RCC 7860 (cell line): Measurements from ENCODE around the gene IL15RA.
"Not testable (repeated sequence)": the region's sequence is repeated elsewhere in the genome, so short reads cannot be mapped to it uniquely, and the experiment has no call there.

ENCODE experiments used
- DNase-seq: peaks from one replicate; pipeline ENCODE4 v3.0.0-alpha.2; 2015; ENCODE audit warnings: low spot score
- FAIRE-seq: peaks from 2 replicates; lab custom pipeline; 2012; peaks lifted over from hg19 to GRCh38; lab: Jason Lieb, UNC

IL15RA gene

DNA sequence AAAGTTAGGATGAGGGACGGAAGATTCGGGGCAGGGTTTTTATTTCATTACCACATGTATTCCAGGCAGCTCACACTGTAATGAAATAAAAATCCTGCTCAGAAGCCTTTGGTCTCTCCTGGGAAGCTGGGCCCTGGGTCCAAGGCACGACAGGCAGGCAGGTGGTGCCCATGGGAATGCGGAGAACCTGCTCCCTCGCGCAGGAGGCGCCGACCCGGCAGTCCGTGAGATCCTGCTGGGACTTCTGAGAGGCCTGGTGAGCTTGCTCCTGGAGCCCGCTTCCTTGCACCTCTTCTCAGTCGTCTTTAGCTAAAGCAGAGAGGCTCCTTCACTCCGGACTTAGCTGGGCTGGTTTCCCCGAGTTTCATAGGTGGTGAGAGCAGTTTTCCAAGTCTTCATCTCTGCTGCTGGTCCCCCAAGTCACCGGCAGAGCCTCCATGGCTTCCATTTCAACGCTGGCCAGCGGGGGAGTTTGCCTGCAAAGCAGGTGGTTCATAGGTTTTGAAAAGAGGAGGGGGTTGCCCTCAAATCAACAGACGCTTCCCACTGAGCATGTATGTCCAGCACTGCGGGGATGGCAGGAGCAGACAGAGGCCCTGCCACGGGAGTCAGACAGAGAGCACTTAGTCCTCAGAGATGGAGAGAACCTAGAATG, 24.5 kb downstream of the IL15RA start:
- no peak for FAIRE-seq
- DNase-seq: no peak

DNA sequence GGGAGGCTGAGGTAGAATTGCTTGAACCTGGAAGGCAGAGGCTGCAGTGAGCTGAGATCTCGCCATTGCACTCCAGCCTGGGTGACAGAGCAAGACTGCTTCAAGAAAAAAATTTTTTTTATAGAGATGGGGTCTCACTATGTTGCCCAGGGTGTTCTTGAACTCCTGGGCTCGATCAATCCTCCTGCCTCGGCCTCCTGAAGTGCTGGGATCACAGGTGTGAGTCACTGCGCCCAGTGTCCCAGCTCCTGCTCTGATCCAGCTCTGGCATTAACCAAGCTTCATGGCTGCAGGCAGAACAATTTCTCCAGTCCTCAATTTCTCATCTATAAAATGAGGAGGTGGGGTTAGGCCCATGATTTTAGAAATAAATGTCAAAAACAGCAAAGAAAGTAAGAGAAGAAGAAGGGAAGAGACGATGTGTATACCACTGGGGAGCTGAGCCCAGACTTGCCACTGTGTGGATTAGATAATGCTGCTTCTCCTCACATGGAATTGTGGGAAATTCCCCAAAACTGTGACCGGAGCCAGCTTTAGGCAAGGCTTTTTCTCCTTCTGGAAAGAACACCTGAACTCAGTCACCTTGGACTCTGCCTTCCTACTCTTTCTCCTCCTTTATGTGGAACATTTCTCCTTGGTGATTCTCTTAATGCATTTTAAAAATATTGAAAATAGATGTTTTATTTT, 25.5 kb downstream of the IL15RA start:
- FAIRE-seq (no peak), DNase-seq (no peak)

DNA sequence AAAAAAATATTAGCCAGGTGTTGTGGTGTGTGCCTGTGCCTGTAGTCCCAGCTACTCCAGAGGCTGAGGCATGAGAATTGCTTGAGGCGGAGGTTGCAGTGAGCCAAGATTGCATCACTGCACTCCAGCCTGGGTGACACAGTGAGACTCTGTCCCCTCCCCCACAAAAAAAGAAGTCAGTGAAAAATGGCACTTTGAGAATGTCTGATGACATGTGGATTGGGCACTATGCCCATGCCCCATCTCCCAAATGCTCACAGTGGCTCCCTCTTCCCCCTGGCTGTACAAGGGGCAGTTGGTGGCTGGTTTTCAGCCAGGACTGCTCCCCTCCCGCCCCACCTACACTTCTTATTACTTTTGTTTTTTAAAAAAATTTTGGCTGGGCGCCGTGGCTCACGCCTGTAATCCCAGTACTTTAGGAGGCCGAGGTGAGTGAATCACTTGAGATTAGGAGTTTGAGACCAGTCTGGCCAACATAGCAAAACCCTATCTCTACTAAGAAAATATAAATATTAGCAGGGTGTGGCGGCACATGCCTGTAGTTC, 26.1 kb downstream of the IL15RA start:
- DNase-seq: peak; percentile 36
- no peak for FAIRE-seq

DNA sequence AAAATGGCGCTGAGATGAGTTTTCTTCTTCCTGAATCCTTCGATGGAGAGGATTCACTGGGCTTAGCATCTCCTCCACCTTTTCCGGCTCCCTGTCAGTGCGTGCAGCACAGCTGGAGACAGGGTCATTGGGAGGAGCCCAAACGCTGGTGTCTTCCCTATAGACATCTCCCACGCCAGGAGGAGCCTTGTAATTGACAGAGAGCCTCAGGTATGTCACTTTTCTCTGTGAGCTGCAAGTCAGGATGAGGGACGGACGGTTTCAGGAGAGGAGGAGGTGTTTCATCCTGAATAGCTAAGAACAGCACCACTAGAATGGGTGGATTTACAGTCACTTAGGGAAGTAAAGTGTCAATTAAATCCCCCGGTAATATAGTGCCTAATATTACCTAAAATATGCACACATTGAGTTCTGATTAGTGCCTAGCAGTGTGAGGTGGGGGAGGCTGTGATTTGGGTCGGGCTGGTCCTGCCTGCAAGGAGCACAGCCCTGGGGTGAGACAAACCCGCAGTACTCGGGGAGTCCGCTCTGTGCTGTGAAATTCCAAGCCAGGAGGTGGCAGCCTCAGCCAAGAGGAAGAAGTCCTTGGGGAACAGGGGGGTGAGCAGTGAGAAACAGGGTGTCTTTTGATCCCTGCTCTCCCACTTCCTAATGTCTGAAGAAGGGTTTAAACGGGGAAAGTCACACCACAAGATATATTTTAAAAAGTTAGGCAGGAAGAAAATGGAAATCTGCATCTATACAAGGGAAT, 28.2 kb downstream of the IL15RA start:
- no peak for DNase-seq

DNA sequence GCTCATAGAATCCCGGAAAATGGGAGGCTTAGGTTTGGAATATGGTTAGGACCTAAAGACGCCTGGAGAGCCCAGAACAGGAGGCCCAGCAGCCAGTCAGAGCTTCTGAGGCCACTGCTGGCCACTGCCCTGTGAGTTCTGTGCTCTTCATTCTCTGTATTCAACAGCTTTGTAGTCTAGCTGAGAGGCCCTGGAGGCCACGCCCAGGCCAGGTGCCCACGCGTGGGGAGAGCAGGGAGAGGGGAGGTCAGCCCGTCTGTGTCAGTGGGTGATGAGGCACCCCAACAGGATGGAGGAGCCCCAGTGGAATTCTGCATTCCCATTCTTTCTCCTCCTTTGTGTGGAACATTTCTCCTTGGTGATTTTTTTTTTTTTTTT, 29.1 kb downstream of the IL15RA start:
- no peak for DNase-seq
- no peak for FAIRE-seq

More for the DNA sequence above, 28.2 kb downstream of the IL15RA start:
- FAIRE-seq: no peak

DNA sequence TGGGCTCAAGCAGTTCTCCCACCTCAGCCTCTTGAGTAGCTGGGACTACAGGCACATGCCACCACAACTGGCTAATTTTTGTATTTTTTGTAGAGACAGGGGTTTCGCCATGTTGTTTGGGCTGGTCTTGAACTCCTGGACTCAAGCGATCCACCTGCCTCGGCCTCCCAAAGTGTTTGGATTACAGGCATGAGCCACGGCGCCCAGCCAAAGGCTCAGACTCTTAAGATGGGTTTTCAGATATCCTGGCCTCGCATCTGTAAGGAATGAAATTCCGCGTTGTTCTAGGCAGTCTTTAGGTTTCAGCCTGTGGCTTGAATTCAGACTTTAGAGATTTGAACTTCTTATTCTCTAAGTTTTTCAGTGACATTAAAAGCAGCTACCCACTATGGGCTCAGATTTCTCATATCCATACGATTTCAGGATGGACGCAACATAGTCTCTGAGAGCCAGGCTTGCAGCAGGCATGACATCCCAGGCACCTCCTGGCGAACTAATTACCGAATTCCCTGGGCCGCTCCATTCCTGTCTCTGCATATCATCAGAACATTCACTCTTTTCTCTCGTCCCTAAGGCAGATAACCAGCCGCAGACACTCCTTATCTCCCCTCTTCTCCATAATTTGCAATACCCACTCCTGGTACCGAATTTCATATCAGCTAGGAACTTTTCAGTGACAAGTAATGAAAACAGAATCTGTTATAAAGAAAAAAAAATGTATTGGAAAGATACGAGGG, 29.7 kb downstream of the IL15RA start:
- DNase-seq (no peak), FAIRE-seq (no peak)

DNA sequence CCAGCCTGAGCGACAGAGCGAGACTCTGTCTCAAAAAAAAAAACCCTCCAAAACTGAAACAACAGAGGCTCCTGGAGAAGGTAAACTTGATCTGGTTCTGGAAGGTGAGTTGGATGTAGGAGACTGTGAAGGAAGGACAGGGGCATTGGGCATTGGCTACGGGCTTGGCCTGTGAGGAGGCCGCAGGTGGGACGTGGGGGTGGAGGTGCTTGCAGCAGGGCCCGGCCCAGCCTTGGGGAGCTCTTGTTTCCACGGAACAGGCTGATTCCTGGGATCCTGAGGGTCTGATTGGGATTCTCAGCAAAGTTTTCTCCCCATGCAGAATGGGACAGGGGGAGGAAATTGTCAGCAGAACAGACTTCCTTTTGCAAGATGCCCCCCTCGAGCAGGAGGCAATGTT, 30.6 kb downstream of the IL15RA start:
- FAIRE-seq (no peak), DNase-seq (no peak)

DNA sequence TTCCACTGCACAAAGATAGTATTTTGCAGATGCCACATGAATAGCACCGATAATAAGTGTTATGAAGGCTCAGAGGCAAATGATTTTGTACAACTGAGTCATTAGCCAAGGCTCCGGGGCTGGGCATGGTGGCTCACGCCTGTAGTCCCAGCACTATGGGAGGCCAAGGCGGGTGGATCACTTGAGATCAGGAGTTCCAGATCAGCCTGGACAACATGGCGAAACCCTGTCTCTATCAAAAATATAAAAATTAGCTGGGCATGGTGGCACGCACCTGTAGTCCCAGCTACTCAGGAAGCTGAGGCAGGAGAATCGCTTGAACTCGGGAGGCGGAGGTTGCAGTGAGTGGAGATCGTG, 30.9 kb downstream of the IL15RA start:
- not testable (repeated sequence) for DNase-seq, FAIRE-seq

DNA sequence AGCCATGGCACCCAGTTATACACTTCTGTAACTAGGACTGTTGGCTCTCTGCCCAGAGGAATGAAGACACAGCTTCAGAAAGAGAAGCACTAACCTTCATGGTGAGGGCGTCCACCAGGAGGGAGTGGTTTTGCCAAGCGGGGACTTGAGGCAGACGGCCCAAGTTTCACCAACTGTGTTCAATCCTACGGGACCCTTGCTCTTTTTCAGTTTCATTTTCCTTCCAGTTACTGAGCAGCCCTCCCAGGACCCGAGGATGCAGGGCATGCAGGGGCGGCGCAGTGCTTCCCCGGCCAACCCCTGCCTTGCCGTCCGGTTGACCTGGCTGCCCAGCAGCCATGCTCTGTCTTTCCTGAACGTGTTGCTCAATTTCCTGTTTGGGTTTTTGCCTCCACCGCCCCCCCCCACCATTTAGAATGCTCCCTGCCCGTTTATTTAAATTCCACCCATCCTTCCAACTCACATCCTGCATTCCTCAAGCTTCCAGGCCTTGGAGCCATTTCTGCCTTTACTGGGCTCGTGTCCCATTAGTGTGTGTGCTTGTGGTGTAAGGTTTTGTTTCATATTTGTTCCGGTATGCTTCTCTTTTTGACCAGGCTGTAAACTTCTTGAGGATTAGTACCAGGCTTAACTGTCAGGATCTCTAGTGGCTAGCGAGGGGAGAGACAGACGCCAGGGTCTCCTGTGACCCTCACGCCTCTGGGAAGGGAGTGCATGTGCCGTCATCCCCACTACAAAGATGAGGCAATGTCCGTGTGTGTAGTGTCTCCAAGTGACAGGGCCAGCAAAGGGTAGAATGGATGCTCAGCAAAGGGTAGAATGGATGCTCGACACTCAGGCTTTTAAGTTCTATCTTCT, 31.6 kb downstream of the IL15RA start:
- DNase-seq (no peak), FAIRE-seq (no peak)

DNA sequence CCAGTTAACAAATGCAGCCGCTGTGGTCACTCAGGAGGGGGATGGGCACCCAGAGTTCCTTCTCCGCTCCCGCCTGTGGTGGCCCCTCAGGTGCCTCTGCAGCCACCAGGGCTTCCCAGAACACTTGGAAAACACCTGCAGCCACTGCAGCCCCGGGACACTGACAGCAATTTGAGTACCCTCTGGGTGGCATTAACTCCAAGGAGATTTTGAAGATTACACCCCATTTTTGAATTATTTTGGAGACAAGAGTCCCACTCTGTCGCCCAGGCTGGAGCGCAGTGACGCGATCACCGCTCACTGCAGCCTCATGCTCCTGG, 32.2 kb downstream of the IL15RA start:
- DNase-seq (no peak), FAIRE-seq (no peak)

DNA sequence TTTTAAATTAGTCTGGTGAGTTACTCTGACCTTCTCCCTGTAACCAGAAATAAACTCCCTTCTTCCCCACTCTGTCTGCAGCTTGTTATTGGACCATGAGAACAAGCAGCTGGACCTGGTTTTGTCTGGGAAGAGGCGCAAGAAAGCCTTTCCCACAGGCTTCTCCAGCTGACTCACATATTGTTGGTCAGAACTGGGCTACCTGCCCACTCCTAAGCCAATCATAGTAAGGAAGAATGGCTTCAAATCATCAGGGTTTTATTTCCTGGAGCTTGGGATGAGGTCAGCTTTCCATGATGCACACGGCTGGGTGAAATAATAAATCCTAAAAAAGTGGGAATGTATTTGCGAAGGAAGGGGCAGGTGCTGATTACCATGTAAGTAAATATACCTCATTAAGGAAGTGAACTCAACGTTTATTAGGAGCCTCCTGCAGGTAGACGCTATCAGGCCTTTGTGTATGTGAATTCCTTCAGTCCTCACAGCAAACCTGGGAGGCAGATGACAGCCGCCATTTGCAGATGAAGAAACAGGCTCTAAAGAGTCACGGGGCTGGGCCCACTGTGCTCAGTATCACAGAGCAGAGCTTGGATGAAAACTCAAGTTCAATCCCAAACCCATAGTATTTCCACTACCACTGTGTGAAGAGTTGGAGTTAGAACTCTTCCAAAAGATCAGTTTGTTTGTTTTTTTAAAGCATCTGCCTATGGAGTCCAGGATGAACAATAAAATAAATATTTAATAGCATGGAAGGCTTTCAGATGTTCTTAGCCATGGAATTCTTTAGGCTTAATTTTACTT, 32.8 kb downstream of the IL15RA start:
- DNase-seq: peak; percentile 85
- FAIRE-seq: peak; percentile 95

DNA sequence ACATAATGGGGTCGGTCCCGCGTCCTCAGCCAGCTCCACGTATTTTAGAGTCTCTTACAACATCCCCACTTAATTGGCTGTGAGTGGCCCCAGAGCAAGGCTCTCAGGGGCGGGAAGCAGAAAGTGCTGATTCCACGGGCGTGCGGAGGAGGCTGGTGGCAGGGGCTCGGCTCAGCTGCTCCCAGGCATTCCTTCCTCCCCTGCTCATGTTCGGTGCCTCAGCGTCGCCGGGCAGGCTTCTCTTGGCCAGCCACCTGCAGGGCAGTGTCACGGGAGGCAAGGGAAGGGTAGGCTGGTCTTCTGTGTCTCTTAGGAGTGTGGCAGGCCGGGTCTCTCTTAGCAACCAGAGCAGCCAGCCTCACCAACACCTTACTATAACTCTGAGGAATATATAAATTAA, 33.8 kb downstream of the IL15RA start:
- FAIRE-seq (no peak), DNase-seq (no peak)

DNA sequence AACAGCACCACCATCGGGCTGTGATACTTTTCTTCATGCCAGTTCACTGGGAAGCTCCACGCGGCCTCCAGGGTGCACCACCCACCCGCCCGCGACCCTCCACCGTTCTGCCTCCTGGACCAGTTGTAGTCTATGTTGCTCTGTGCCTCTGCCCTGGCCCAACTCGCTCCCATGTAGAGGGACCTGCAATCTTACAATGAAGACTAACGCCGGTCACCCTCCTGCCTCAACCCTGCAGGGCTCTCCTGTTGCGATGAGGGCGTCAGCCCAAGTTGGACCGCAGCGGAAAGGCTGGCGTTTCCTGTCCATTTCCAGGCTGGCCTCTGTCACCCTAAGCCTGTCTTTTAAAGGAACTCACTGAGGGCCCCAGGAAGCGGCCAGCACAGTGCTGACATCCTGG, 34.9 kb downstream of the IL15RA start:
- DNase-seq (no peak), FAIRE-seq (no peak)

DNA sequence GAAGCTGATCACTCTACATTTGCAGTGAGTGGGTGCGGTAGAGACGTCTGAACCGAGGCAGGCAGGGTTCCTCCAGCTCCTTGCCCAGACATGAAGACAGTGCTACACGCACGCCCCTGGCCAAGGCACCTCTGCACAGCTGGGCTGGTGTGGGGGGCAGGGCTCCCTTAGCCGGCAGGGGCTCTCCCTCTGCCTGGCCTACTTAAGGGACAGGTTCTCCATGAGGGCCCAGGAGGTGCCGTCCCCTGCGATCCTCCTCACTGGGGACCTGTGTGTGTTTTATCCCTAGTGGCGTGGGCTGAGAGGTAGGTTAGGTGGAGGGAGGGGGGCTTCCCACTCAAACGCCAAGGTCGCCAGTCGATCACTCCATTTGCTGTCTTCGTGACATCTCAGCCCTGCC, 35.3 kb downstream of the IL15RA start:
- DNase-seq (no peak), FAIRE-seq (no peak)

DNA sequence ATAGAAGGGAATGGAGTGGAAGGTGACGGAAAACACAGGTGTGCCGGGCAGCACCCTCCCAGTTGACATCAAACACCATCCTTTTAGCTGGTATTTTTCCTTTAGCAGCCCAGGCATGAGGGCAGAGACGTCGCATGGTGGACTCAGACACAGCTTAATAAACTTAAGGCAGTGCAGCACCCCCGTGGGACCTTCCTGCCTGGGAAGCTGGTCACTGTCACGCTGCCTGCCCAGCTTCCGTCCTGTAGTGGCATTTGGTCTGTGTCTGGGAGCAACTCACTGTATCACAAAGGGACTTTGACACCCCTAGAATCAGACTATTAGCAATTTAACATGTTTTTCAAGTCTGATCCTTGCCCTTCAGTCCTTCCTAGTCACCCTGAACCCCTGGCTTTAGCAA, 35.8 kb downstream of the IL15RA start:
- FAIRE-seq: no peak

DNA sequence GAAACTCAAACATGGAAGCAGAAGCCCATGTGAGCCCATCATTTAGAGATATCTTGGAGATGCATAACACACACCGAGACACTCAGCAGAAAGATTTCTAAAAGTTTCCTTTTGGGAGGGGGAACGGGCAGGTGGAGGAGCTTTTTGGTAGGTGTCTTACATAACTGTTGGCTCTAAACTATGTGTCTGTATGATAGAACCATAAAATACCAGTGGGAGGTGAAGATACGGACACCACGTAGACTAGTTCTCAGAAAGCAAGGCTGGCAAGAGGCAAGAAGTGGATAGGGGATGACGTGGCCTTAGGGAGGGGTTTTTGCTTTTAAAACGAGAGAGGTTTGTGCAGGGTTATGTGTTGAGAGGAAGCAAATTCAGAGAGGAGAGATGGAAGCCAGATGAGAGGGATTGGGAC, 36.5 kb downstream of the IL15RA start:
- DNase-seq (no peak), FAIRE-seq (no peak)

More for the DNA sequence above, 35.8 kb downstream of the IL15RA start:
- no peak for DNase-seq

DNA sequence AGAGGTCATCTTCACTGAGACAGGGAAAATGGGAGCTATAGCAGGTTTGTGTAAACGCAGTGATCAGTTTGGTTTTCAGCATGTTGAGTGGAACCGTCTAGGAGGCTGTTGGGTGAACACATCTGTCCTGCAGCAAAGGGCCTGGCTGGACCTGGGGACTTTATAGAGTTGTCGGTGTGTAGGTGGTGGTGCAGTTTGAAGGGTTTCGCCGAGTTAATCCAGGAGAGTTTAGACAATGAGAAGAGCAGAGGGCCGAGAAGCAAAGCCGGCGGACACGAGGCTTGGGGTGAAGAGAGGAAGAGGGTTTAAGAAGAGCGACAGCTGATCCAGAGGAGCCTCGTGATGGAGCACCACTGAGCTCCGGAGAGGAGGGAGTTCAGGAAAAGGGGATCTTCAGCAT, 39.1 kb downstream of the IL15RA start:
- FAIRE-seq (no peak), DNase-seq (no peak)

DNA sequence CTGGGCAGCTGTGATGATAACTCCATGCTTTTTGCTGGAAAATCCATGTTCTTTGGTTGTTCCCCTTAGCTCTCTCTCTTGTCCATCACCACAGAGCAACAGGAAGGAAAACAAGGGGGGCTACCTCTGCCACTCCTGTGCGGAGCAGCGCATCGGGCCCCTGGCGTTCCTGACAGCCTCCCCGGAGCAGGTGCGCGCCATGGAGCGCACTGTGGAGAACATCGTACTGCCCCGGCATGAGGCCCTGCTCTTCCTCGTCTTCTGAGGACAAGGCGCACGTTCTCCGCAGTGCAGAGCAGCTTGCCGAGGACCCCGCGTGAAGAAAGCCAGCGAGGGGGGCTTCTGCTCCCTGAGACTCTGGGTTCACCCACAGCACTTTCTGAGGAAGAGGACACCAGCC, 40.3 kb downstream of the IL15RA start:
- DNase-seq (no peak), FAIRE-seq (no peak)

DNA sequence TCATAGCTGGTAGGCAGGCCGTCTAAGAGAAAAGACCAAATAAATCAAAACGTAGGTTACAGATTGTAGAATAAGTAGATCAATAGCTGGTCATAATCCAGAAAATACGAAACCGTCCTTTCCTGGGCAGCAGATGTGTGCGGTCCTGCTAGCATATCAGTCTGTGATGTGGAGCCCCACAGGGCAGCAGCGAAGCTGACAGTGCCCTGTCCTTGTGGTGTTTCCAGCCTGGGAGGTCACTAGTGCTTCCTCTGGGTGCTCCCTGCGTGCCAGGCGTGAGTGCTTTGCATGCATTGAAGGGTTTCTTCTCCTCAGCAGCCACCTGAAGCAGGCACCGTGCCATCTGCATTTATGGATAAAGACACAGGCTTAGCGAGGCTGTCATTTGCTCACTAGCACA, 41.7 kb downstream of the IL15RA start:
- no peak for DNase-seq
- no peak for FAIRE-seq
